GM18951 (cell line): Measurements from ENCODE around the gene NFIC.
"Not testable (repeated sequence)": the region's sequence is repeated elsewhere in the genome, so short reads cannot be mapped to it uniquely, and the experiment has no call there.

Source experiments
- POLR2A ChIP-seq: IDR thresholded peaks from 4 replicates; pipeline ENCODE4 v1.6.1; 2011; ENCODE audit warnings: mild to moderate bottlenecking; ENCODE audit not compliant: insufficient read length, insufficient read depth; ENCODE audit errors: extremely low read depth
- in situ Hi-C: fragments of 300-500 bp; cut with MboI; formaldehyde crosslinking; loops from one replicate; pipeline ENCODE4 v1.12.0; 2022; ENCODE audit warnings: low sequenced_read_pairs, mixed read lengths, inconsistent platforms; ENCODE audit not compliant: unreplicated experiment

The NFIC gene

GRCh38 chr19:3333020-3333583 lies 33.3 kb upstream of the NFIC start:
- in situ Hi-C loops = no loop called here
- no peak for TF ChIP-seq POLR2A

DNA sequence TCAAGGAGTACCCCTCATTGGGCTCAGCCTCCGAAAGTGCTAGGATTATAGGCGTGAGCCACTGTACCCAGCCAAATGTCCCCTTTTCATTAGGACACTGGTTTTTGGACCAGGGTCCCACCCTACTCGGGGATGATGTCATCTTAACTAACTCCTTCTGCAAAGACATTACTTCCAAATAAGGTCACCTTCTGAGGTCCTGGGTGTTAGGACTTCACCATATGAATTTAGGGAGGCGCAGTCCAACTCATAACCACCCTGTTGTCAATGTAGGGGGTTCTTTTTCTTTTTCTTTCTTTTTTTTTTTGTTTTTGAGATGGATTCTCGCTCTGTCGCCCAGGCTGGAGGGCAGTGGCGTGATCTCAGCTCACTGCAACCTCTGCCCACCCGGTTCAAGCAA lies 32.7 kb upstream of the NFIC start:
- in situ Hi-C loops = no loop called here
- TF ChIP-seq POLR2A = no peak

GRCh38 chr19:3334749-3335430 lies 31.5 kb upstream of the NFIC start:
- in situ Hi-C loops = not testable (repeated sequence)

- TF ChIP-seq POLR2A = no peak
- in situ Hi-C loops = no loop called here
These were observed 30.7 kb upstream of the NFIC start for GRCh38 chr19:3335431-3336350.

DNA sequence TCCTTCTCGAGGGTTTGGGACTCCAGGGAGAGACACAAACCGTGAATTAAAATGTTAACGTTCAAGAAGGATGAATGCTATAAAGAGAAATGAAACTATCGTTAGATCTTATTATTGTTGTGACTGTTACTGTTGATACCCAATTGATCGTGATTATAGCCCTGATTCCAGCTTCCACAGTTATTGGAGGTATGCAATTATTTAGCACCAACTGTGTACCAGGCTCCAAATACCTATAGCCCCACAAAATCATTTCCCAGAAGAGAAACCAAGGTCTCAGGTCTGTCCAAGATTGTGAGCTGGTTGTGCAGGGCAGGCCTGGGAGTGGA lies 30.1 kb upstream of the NFIC start:
- no peak for TF ChIP-seq POLR2A
- in situ Hi-C loops = no loop called here

GRCh38 chr19:3336680-3337523 lies 29.5 kb upstream of the NFIC start:
- in situ Hi-C loops = no loop called here

GRCh38 chr19:3338541-3339181 lies 27.7 kb upstream of the NFIC start:
- in situ Hi-C loops = no loop called here
- no peak for TF ChIP-seq POLR2A

More at GRCh38 chr19:3336680-3337523, 29.5 kb upstream of the NFIC start:
- no peak for TF ChIP-seq POLR2A

GRCh38 chr19:3340340-3340739 lies 26.0 kb upstream of the NFIC start:
- TF ChIP-seq POLR2A = no peak
- in situ Hi-C loops = no loop called here

DNA sequence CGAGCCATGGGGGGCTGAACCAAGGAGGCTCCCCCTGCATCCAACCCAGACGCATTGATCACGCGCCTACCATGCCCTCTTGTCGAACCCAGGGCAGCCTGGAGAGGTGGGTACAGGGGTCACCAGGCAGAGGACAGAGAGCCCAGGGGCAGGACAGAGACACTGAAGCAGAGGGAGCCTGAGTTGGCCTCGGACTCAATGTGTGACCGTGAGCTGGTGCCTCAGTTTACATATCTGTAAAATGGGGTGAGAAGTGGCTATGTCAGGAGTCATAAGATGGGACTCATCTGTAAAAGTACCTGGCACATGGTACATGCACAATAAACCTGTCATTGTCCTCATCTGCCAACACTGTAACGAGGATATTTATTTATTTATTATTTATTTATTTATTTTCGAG lies 24.1 kb upstream of the NFIC start:
- in situ Hi-C loops = no loop called here
- no peak for TF ChIP-seq POLR2A

DNA sequence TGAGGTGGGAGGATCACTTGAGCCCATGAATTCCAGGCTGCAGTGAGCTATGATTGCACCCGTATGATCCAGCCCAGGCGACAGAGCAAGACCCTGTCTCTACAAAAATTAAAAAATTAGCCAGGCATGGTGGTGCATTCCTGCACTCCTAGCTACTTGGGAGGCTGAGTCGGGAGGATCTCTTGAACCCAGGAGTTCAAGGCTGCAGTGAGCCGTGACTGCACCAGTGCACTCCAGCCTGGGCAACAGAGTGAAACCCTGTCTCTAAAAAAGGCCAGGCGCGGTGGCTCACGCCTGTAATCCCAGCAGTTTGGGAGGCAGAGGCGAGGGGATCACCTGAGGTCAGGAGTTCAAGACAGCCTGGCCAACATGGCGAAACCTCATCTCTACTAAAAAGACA lies 23.4 kb upstream of the NFIC start:
- in situ Hi-C loops = not testable (repeated sequence)

DNA sequence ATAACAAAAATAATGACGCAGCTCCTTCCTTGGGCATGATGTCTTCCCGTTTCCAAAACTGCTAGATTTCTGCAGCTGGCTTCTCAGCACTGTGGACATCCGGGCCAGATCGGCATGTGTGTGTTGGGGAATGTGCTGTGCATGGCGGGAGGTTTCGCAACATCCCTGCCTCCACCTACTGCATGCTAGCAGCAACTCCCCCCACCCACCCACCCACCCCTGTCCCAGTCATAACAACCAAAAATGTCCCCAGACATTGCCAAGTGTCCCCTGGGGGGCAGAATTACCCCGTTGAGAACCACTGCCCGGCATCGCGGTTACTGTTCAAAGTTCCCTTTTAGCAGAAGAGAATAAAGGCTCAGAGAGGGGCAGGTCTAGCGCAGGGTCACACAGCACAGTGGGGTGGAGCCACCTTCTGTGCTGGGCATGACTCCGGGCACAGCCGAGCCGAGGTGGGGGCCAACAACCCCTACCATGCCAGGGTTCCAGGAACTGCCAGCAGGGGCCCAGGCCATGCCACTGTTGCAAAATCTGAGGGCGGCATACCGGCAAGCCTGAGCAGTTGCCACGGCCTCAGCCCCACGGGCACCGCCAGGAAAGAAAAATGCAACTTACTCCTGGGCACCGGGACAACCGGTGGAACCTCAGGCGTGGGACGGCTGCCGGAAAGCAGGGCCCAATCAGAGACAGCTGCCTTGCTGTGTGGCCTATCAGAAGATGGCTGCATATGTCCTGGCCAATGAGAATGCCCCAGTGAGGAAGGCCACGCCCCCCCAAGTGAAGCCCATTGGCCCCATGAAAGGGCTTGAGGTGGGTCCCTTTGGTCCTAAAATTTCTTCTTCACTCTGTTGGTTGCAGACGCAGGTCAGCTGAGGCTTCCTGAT lies 22.5 kb upstream of the NFIC start:
- in situ Hi-C loops = no loop called here
- TF ChIP-seq POLR2A = no peak
